DOHH2 (cell line): ENCODE measurements around the gene RPE65.
"Not testable (repeated sequence)": the region's sequence is repeated elsewhere in the genome, so short reads cannot be mapped to it uniquely, and the experiment has no call there.

Experiments used
- EZH2phosphoT487 ChIP-seq: fragments of 200-600 bp; sonication (generic); IDR thresholded peaks from 2 replicates; pipeline ENCODE4 v1.6.1; 2017; ENCODE audit warnings: borderline replicate concordance, mild to moderate bottlenecking, antibody characterized with exemption, low read length, moderate library complexity, mixed read lengths
- TF ChIP-seq, protein P1 (sequence below): fragments of 200-600 bp; sonication (generic); IDR thresholded peaks from one replicate; pipeline ENCODE4 v1.5.1; 2014; ENCODE audit warnings: antibody characterized with exemption, mild to moderate bottlenecking, low read depth, low read length; ENCODE audit not compliant: poor library complexity, severe bottlenecking

- not testable (repeated sequence) for TF ChIP-seq EZH2phosphoT487
- TF ChIP-seq, protein P1, sequence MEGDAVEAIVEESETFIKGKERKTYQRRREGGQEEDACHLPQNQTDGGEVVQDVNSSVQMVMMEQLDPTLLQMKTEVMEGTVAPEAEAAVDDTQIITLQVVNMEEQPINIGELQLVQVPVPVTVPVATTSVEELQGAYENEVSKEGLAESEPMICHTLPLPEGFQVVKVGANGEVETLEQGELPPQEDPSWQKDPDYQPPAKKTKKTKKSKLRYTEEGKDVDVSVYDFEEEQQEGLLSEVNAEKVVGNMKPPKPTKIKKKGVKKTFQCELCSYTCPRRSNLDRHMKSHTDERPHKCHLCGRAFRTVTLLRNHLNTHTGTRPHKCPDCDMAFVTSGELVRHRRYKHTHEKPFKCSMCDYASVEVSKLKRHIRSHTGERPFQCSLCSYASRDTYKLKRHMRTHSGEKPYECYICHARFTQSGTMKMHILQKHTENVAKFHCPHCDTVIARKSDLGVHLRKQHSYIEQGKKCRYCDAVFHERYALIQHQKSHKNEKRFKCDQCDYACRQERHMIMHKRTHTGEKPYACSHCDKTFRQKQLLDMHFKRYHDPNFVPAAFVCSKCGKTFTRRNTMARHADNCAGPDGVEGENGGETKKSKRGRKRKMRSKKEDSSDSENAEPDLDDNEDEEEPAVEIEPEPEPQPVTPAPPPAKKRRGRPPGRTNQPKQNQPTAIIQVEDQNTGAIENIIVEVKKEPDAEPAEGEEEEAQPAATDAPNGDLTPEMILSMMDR: not testable (repeated sequence)
Observed at GRCh38 chr1:68476626-68477025, 26.9 kb upstream of the RPE65 start.
